Endothelial cell of umbilical vein (primary cell): ENCODE measurements around the gene CDK18. TPM values are rescaled to one million over a fixed set of nuclear protein-coding genes. Genes with fewer than 3 reads are reported as not detected.

Source experiments
- BruUV-seq: library from RNA; stranded (reverse); fragments of 400-500 nt; replicated peaks from 2 replicates; lab custom pipeline; 2021; lab: Mats Ljungman, UMichigan
- CTCF ChIA-PET: fragments of 300-600, 350-600 bp; sonication (Branson Sonifier 250); formaldehyde crosslinking; loops from one replicate; lab custom pipeline; 2021; ENCODE audit warnings: antibody characterized with exemption, inconsistent platforms; lab: Charles Lee
- POLR2A ChIA-PET: fragments of 300-600, 350-600 bp; sonication (Branson Sonifier 250); formaldehyde crosslinking; loops from one replicate; lab custom pipeline; 2021; ENCODE audit warnings: antibody characterized with exemption, inconsistent platforms; lab: Charles Lee
- DNase-seq: peaks from one replicate; pipeline ENCODE4 v3.0.0-alpha.2; 2011; ENCODE audit warnings: low read depth, low spot score
- FAIRE-seq: peaks from 2 replicates; lab custom pipeline; 2011; peaks lifted over from hg19 to GRCh38; lab: Jason Lieb, UNC
- H2AFZ ChIP-seq: 2 replicates; pipeline ENCODE4 v1.6.0; 2012; ENCODE audit warnings: low read depth, low read length, control low read depth, inconsistent platforms
- H3K27ac ChIP-seq: 2 replicates; pipeline ENCODE4 v1.5.1; 2011; ENCODE audit warnings: low read depth, mild to moderate bottlenecking, control low read depth, low read length, moderate library complexity; ENCODE audit not compliant: insufficient read depth
- H3K27me3 ChIP-seq, 2 experiments: 2 replicates each; pipeline versions ENCODE4 v1.6.0 to v1.6.1; 2011; ENCODE audit warnings: low read length in 2 of 2, mixed read lengths in 1 of 2; ENCODE audit not compliant: control insufficient read depth in 2 of 2, insufficient read depth in 2 of 2
- H3K36me3 ChIP-seq, 2 experiments: 2 replicates in 1 of 2; 3 replicates in 1 of 2; pipeline ENCODE4 v1.5.1; 2011; ENCODE audit warnings: low read length in 2 of 2, mild to moderate bottlenecking in 1 of 2, moderate library complexity in 1 of 2; ENCODE audit not compliant: control insufficient read depth in 2 of 2, insufficient read depth in 2 of 2; ENCODE audit errors: extremely low read depth in 1 of 2
- H3K4me1 ChIP-seq: 3 replicates; pipeline ENCODE4 v1.5.1; 2011; ENCODE audit warnings: mild to moderate bottlenecking, low read length; ENCODE audit not compliant: control insufficient read depth, insufficient read depth; ENCODE audit errors: extremely low read depth
- H3K4me2 ChIP-seq: 2 replicates; pipeline ENCODE4 v1.6.1; 2011; ENCODE audit warnings: low read length, control low read depth, mixed read lengths; ENCODE audit not compliant: insufficient read depth
- H3K4me3 ChIP-seq, 3 experiments: fragments of 200-600 bp in 1 of 3; sonication (generic), shearing (Covaris generic) in 1 of 3; replicated peaks in 1 of 3; 2 replicates each; pipeline ENCODE4 v1.5.1; 2011 to 2016; ENCODE audit warnings: control low read depth in 3 of 3, low read length in 3 of 3, mild to moderate bottlenecking in 2 of 3, inconsistent platforms in 1 of 3, low read depth in 1 of 3, moderate library complexity in 1 of 3; ENCODE audit not compliant: insufficient read depth in 1 of 3
- H3K79me2 ChIP-seq: 2 replicates; pipeline ENCODE4 v1.6.0; 2012; ENCODE audit warnings: low read length, inconsistent platforms; ENCODE audit not compliant: control insufficient read depth, insufficient read depth
- H3K9ac ChIP-seq: replicated peaks from 2 replicates; pipeline ENCODE3; 2011; ENCODE audit warnings: low read length, control low read depth; ENCODE audit not compliant: insufficient read depth; ENCODE audit errors: extremely low read depth
- H3K9me1 ChIP-seq: replicated peaks from 3 replicates; pipeline ENCODE4 v1.6.0; 2011; ENCODE audit warnings: mild to moderate bottlenecking, low read length; ENCODE audit not compliant: control insufficient read depth, insufficient read depth; ENCODE audit errors: extremely low read depth
- H3K9me3 ChIP-seq: replicated peaks from 2 replicates; pipeline ENCODE4 v1.5.1; 2012; ENCODE audit warnings: low read length, inconsistent platforms; ENCODE audit not compliant: control insufficient read depth, insufficient read depth
- H4K20me1 ChIP-seq: replicated peaks from 2 replicates; pipeline ENCODE3; 2011; ENCODE audit warnings: mild to moderate bottlenecking, low read length; ENCODE audit not compliant: control insufficient read depth, insufficient read depth; ENCODE audit errors: extremely low read depth
- EZH2 ChIP-seq: IDR thresholded peaks from 2 replicates; pipeline ENCODE4 v1.6.1; 2012; ENCODE audit warnings: borderline replicate concordance, low read depth, mild to moderate bottlenecking, moderate library complexity, low read length, inconsistent platforms; ENCODE audit not compliant: severe bottlenecking
- GATA2 ChIP-seq: IDR thresholded peaks from 2 replicates; pipeline ENCODE4 v1.7.0; 2011; ENCODE audit warnings: low read depth, mild to moderate bottlenecking, moderate library complexity, mixed read lengths, low read length; ENCODE audit not compliant: insufficient read length, insufficient read depth
- JUN ChIP-seq: IDR thresholded peaks from 2 replicates; pipeline ENCODE4 v1.6.1; 2011; ENCODE audit warnings: borderline replicate concordance, low read depth; ENCODE audit not compliant: insufficient read length, insufficient read depth
- MAX ChIP-seq: IDR thresholded peaks from 2 replicates; pipeline ENCODE4 v1.6.1; 2011; ENCODE audit not compliant: insufficient read depth, insufficient read length
- MYC ChIP-seq: IDR thresholded peaks from one replicate; pipeline ENCODE4 v1.6.1; 2011; ENCODE audit warnings: mild to moderate bottlenecking, low read depth, low read length
- POLR2A ChIP-seq: IDR thresholded peaks from 2 replicates; pipeline ENCODE4 v1.6.1; 2012; ENCODE audit warnings: low read depth, mild to moderate bottlenecking, control low read depth, low read length
- POLR2AphosphoS5 ChIP-seq: IDR thresholded peaks from 2 replicates; pipeline ENCODE4 v1.6.1; 2012; ENCODE audit warnings: low read depth, mild to moderate bottlenecking, control low read depth, low read length, moderate library complexity; ENCODE audit not compliant: insufficient read depth
- dilution Hi-C: fragments of 300-500 bp; cut with MboI; formaldehyde crosslinking; loops from one replicate; pipeline ENCODE4 v1.15.0; 2019; ENCODE audit warnings: low sequenced_read_pairs; ENCODE audit not compliant: extremely low pct_ligation_motif_present
- intact Hi-C: fragments of 100-400 bp; cut with micrococcal nuclease; formaldehyde crosslinking; loops from one replicate; pipeline ENCODE4 v1.10.0; 2022
- polyA plus RNA-seq, 4 experiments: library from polyadenylated mRNA; depleted of rRNA in 3 of 4; stranded (reverse) in 3 of 4; unstranded in 1 of 4; fragments of >200 nt; gene quantifications; 2 replicates each; pipeline versions ENCODE4 v1.2.1 to v1.2.3, GENCODE V29; 2011 to 2012; ENCODE audit warnings: missing spikeins in 1 of 4
- total RNA-seq: library from RNA; stranded (reverse); gene quantifications from 2 replicates; pipeline ENCODE4 v1.2.3, GENCODE V29; 2021
- TF ChIP-seq, protein P1 (sequence below), 2 donors: IDR thresholded peaks; 1 replicate in 1 of 2; 2 replicates in 1 of 2; pipeline ENCODE4 v1.5.1; 2011; ENCODE audit warnings: low read length in 2 of 2, mild to moderate bottlenecking in 2 of 2, moderate library complexity in 2 of 2, control low read depth in 1 of 2, inconsistent platforms in 1 of 2, low read depth in 1 of 2; ENCODE audit not compliant: insufficient read depth in 1 of 2; ENCODE audit errors: extremely low read depth in 1 of 2

Gene CDK18
- total and polyA plus RNA-seq, 2 donors (not counting 3 experiments of a cell fraction or from before 2014, with no cell fraction given): 0.17 to 1.2 TPM

- dilution Hi-C loops (no loop called here), intact Hi-C loops (no loop called here)
- Histone ChIP-seq H3K36me3 (no peaks in the 10 kb centered on the region), H4K20me1 (no peaks in the 10 kb centered on the region), H3K9ac (no peak overlapping the region), H2AFZ (no peak overlapping the region), H3K27ac (no peak overlapping the region), H3K4me3 (no peak overlapping the region), H3K27me3 (peaks cover 4 to 10% of the 10 kb centered on the region in 2 experiments), H3K4me1 (peaks cover 9% of the 10 kb centered on the region), H3K9me1 (no peaks in the 10 kb centered on the region), H3K79me2 (no peaks in the 10 kb centered on the region), H3K9me3 (no peaks in the 10 kb centered on the region), H3K4me2 (no peak overlapping the region)
- TF ChIP-seq POLR2A (no peak), GATA2 (no peak)
- CTCF ChIA-PET: interaction anchor here (0.8 to 2.0 kb wide), 4 partner anchors 19 to 110 kb away, joined by 3 to 7 read pairs (median 5); no protein-coding TSS in a partner anchor
- BruUV-seq: no TSS peak
- no peak for FAIRE-seq
- POLR2A ChIA-PET: interaction anchor here (0.7 kb wide), 1 partner anchor 12 kb away, joined by 5 read pairs; no protein-coding TSS in a partner anchor
- DNase-seq: no peak
Observed at GRCh38 chr1:205547936-205548827, 43.7 kb downstream of the CDK18 start.

DNA sequence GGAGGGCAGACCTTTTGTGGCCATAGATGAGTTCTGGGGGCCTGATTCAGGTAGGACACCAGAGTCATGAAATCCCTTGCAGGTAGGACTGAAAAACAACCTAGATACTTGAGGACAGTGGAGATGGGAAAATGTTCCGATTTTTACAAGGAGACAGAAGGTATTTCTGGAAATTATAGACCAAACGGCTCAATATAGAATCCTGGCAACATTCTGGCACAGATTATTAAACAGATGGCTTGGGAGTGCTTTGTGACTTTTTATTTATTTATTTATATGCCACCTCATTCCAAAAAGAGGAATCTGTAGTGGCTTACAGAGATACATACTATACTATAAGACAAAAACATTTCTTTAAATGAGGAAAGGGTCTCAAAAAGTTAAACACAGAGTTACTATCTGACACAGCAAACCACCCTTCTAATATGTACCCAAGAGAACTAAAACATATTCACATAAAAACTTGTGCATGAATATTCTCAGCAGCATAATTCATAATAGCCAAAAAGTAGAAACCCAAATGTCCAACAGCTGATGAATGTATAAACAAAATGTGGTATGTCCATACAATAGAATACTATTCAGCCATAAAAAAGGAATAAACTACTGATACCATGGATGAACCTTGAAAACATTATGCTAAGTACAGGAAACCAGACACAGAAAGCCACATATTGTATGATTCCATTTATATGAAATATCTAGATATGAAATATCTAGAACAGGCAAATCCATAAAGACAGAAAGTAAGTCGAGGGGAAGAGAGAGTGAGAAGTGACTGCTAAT is 49.8 kb downstream of the CDK18 start:
- dilution Hi-C loops: no loop called here
- intact Hi-C loops: no loop called here
- no peak for TF ChIP-seq MYC
- TF ChIP-seq GATA2: no peak
- no peak for TF ChIP-seq JUN
- no peak for TF ChIP-seq EZH2
- TF ChIP-seq, protein P1, sequence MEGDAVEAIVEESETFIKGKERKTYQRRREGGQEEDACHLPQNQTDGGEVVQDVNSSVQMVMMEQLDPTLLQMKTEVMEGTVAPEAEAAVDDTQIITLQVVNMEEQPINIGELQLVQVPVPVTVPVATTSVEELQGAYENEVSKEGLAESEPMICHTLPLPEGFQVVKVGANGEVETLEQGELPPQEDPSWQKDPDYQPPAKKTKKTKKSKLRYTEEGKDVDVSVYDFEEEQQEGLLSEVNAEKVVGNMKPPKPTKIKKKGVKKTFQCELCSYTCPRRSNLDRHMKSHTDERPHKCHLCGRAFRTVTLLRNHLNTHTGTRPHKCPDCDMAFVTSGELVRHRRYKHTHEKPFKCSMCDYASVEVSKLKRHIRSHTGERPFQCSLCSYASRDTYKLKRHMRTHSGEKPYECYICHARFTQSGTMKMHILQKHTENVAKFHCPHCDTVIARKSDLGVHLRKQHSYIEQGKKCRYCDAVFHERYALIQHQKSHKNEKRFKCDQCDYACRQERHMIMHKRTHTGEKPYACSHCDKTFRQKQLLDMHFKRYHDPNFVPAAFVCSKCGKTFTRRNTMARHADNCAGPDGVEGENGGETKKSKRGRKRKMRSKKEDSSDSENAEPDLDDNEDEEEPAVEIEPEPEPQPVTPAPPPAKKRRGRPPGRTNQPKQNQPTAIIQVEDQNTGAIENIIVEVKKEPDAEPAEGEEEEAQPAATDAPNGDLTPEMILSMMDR (IDR thresholded peaks at IDR 0.05; ENCODE audit: extremely low read depth in 1 of 2, insufficient read depth in 1 of 2, low read depth in 1 of 2, low read length in 2 of 2): no peak
- TF ChIP-seq POLR2AphosphoS5: no peak
- TF ChIP-seq MAX: no peak
- TF ChIP-seq POLR2A: no peak
- Histone ChIP-seq H3K4me3 (no peak overlapping the region), H3K4me2 (no peak overlapping the region), H3K9me1 (no peaks in the 10 kb centered on the region), H3K9ac (no peak overlapping the region), H3K4me1 (no peaks in the 10 kb centered on the region), H2AFZ (no peak overlapping the region), H3K36me3 (no peaks in the 10 kb centered on the region), H3K27ac (no peak overlapping the region), H3K9me3 (no peaks in the 10 kb centered on the region), H3K27me3 (peaks cover 10 to 14% of the 10 kb centered on the region in 2 experiments), H3K79me2 (no peaks in the 10 kb centered on the region), H4K20me1 (no peaks in the 10 kb centered on the region)
- DNase-seq (no peak), FAIRE-seq (no peak)
- CTCF ChIA-PET: interaction anchor here (1.0 to 2.4 kb wide), 3 partner anchors 34 to 69 kb away, joined by 3 to 8 read pairs (median 4); no protein-coding TSS in a partner anchor
- POLR2A ChIA-PET: no interaction called here
- BruUV-seq: no TSS peak
